Measurements from ENCODE around the gene MIS18A.
"Not testable (repeated sequence)": the region's sequence is repeated elsewhere in the genome, so short reads cannot be mapped to it uniquely, and the experiment has no call there.

MIS18A gene

GRCh38 chr21:32312326-32312725 is 33.5 kb upstream of the MIS18A start:
- no peak overlapping the region for H3K9ac ChIP-seq (ENCODE audit: low read depth, low read length)
- no peaks in the 10 kb centered on the region for H3K9me3 ChIP-seq (ENCODE audit: control insufficient read depth, insufficient read depth, low read length)
- peaks cover 7% of the 10 kb centered on the region for H3K36me3 ChIP-seq (ENCODE audit: insufficient read depth, low read length)
- no peaks in the 10 kb centered on the region for H3K4me1 ChIP-seq (ENCODE audit: insufficient read depth, low read length)

GRCh38 chr21:32311621-32312020 is 32.8 kb upstream of the MIS18A start:
- H3K9me3 ChIP-seq (ENCODE audit: control insufficient read depth, insufficient read depth, low read length) = no peaks in the 10 kb centered on the region
- H3K36me3 ChIP-seq (ENCODE audit: insufficient read depth, low read length) = peaks cover 7% of the 10 kb centered on the region
- no peaks in the 10 kb centered on the region for H3K4me1 ChIP-seq (ENCODE audit: insufficient read depth, low read length)
- no peak overlapping the region for H3K9ac ChIP-seq (ENCODE audit: low read depth, low read length)

DNA sequence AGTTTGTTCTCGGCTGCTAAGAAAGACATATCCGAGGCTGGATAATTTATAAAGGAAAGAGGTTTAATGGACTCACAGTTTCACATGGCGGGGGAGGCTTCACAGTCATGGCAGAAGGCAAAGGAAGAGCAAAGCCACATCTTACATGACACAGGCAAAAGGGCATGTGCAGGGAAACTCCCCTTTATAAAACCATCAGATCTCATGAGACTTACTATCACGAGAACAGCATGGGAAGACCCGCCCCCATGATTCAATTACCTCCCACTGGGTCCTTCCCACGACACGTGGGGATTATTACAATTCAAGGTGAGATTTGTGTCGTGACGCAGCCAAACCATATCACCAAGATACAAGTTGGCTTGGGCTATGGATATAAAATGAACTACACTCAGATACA is 32.1 kb upstream of the MIS18A start:
- not testable (repeated sequence) for H3K4me1 ChIP-seq (ENCODE audit: insufficient read depth, low read length); H3K36me3 ChIP-seq (ENCODE audit: insufficient read depth, low read length); H3K9me3 ChIP-seq (ENCODE audit: control insufficient read depth, insufficient read depth, low read length); H3K9ac ChIP-seq (ENCODE audit: low read depth, low read length)

- no peaks in the 10 kb centered on the region for H3K4me1 ChIP-seq (ENCODE audit: insufficient read depth, low read length)
- H3K36me3 ChIP-seq (ENCODE audit: insufficient read depth, low read length) = peaks cover 7% of the 10 kb centered on the region
- no peaks in the 10 kb centered on the region for H3K9me3 ChIP-seq (ENCODE audit: control insufficient read depth, insufficient read depth, low read length)
- H3K9ac ChIP-seq (ENCODE audit: low read depth, low read length) = no peak overlapping the region
These were observed 31.1 kb upstream of the MIS18A start for GRCh38 chr21:32309906-32310460.

- Histone ChIP-seq H3K9me3 (ENCODE audit: control insufficient read depth, insufficient read depth, low read length) (no peaks in the 10 kb centered on the region), H3K36me3 (ENCODE audit: insufficient read depth, low read length) (peaks cover 7% of the 10 kb centered on the region), H3K4me1 (ENCODE audit: insufficient read depth, low read length) (no peaks in the 10 kb centered on the region), H3K9ac (ENCODE audit: low read depth, low read length) (no peak overlapping the region)
These were observed 29.8 kb upstream of the MIS18A start for GRCh38 chr21:32308696-32309095.

GRCh38 chr21:32307706-32308105 is 28.9 kb upstream of the MIS18A start:
- no peak overlapping the region for H3K9ac ChIP-seq (ENCODE audit: low read depth, low read length)
- H3K4me1 ChIP-seq (ENCODE audit: insufficient read depth, low read length) = no peaks in the 10 kb centered on the region
- no peaks in the 10 kb centered on the region for H3K9me3 ChIP-seq (ENCODE audit: control insufficient read depth, insufficient read depth, low read length)
- peaks cover 4% of the 10 kb centered on the region for H3K36me3 ChIP-seq (ENCODE audit: insufficient read depth, low read length)

DNA sequence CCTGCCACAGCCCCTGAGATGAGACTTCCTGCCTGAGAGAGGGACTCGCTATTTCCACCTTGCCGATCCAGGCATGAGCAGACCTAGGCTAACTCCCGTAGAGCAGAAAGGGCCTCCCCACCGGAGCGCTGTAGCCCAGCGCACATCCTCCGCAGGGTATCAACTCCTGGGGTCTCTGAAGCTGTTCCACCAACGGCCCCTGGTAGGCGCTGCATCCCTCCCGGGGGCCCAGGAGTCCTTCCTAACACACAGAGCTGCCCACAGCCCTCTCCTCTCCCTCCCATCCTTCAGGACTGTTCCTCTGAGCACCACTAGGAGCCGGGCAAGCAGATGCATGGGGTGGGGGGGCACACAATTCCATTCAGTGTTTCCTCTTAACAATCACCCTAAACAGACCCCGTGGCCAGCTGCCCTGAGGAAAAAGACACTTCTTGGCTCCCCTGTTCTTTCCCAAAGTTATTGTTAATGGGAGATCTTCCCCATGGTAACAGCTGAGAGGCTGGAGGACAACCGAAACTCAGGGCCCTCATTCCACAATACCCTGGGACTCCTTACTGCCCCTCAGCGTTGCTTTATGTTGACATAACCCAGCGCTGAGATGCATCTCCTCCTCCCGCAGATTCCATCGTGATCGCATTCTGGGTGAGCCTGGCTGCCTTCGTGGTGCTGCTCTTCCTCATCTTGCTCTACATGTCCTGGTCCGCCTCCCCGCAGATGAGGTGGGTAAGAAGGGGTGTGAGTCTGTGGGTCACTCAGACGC is 27.4 kb upstream of the MIS18A start:
- H3K9me3 ChIP-seq (ENCODE audit: control insufficient read depth, insufficient read depth, low read length) = no peaks in the 10 kb centered on the region
- H3K9ac ChIP-seq (ENCODE audit: low read depth, low read length) = peak overlapping the region; percentile 16
- peaks cover 4% of the 10 kb centered on the region; the same call in 1 of the 2 replicates for H3K36me3 ChIP-seq (ENCODE audit: insufficient read depth, low read length)
- H3K4me1 ChIP-seq (ENCODE audit: insufficient read depth, low read length) = no peaks in the 10 kb centered on the region

- peaks cover 4% of the 10 kb centered on the region; the same call in 1 of the 2 replicates for H3K36me3 ChIP-seq (ENCODE audit: insufficient read depth, low read length)
These were observed 26.1 kb upstream of the MIS18A start for GRCh38 chr21:32304998-32305397.

DNA sequence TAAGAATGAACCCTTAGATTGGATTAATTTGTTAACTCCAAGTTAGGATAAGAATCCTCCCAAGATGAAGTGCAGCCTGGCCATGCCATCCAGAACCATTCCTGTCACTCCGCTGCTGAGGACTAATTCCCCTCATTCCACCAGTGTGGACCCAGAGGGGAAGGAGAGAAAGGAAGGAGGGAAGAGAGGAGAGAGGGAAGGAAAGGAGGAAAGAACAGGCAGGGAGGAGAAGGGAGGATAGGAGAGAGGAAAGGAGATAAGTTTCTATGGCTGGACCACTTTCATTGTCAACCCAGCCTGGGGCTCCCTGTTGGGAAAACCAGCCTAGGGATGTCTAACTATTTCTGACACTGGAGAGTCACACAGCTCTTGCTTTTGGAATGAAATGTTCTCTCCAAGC is 24.5 kb upstream of the MIS18A start:
- Histone ChIP-seq H3K9me3 (ENCODE audit: control insufficient read depth, insufficient read depth, low read length) (no peaks in the 10 kb centered on the region), H3K36me3 (ENCODE audit: insufficient read depth, low read length) (peaks cover 4% of the 10 kb centered on the region; the same call in 1 of the 2 replicates), H3K4me1 (ENCODE audit: insufficient read depth, low read length) (no peaks in the 10 kb centered on the region), H3K9ac (ENCODE audit: low read depth, low read length) (no peak overlapping the region)

More at GRCh38 chr21:32304998-32305397, 26.1 kb upstream of the MIS18A start:
- no peak overlapping the region for H3K9ac ChIP-seq (ENCODE audit: low read depth, low read length)
- H3K4me1 ChIP-seq (ENCODE audit: insufficient read depth, low read length) = no peaks in the 10 kb centered on the region
- H3K9me3 ChIP-seq (ENCODE audit: control insufficient read depth, insufficient read depth, low read length) = no peaks in the 10 kb centered on the region

- Histone ChIP-seq H3K9me3 (ENCODE audit: control insufficient read depth, insufficient read depth, low read length) (no peaks in the 10 kb centered on the region), H3K36me3 (ENCODE audit: insufficient read depth, low read length) (peaks cover 4% of the 10 kb centered on the region; the same call in 1 of the 2 replicates), H3K4me1 (ENCODE audit: insufficient read depth, low read length) (no peaks in the 10 kb centered on the region), H3K9ac (ENCODE audit: low read depth, low read length) (no peak overlapping the region)
These were observed 23.7 kb upstream of the MIS18A start for GRCh38 chr21:32302560-32302959.

DNA sequence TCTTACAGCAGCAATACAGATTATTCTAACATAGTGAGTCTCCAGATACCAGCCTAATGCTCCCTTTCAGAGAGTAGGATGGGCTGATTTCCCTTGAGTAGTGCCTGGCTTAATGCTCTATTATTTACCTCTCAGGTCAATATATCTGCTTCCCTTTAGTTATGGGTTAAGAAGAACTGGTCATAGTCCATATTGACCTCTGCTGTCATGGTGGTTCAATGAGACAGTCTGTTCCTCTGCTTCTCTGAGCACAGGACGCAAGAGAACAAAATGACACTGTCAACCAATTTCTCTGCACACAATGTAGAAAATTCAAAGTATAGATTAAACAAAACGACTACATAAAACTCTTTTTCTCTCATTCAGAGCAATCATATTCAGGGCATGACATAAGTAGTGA is 22.7 kb upstream of the MIS18A start:
- no peak overlapping the region for H3K9ac ChIP-seq (ENCODE audit: low read depth, low read length)
- no peaks in the 10 kb centered on the region for H3K4me1 ChIP-seq (ENCODE audit: insufficient read depth, low read length)
- H3K36me3 ChIP-seq (ENCODE audit: insufficient read depth, low read length) = no peaks in the 10 kb centered on the region; the same call in 1 of the 2 replicates
- H3K9me3 ChIP-seq (ENCODE audit: control insufficient read depth, insufficient read depth, low read length) = no peaks in the 10 kb centered on the region

DNA sequence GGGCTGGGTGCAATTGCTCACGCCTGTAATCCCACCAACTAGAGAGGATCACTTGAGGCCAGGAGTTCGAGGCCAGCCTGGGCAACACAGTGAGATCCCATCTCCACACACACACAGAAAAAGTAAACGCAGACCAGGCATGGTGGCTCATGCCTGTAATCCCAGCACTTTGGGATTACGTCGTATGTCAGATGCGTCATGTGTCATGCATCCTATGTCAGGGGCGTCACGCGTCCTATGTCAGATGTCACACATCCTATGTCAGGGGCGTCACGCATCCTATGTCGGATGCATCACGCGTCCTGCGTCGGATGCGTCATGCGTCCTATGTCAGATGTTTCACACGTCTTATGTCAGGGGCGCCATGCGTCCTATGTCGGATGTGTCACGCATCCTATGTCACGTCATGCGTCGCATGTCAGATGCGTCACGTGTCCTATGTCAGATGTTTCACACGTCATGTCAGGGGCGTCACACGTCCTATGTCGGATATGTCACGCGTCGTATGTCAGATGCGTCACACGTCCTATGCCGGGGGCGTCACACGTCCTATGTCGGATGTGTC is 21.4 kb upstream of the MIS18A start:
- Histone ChIP-seq H3K9ac (ENCODE audit: low read depth, low read length) (no peak overlapping the region), H3K4me1 (ENCODE audit: insufficient read depth, low read length) (no peaks in the 10 kb centered on the region), H3K9me3 (ENCODE audit: control insufficient read depth, insufficient read depth, low read length) (no peaks in the 10 kb centered on the region), H3K36me3 (ENCODE audit: insufficient read depth, low read length) (no peaks in the 10 kb centered on the region; the same call in 1 of the 2 replicates)

GRCh38 chr21:32299695-32300094 is 20.8 kb upstream of the MIS18A start:
- H3K36me3 ChIP-seq (ENCODE audit: insufficient read depth, low read length) = no peaks in the 10 kb centered on the region; the same call in 1 of the 2 replicates
- no peaks in the 10 kb centered on the region for H3K4me1 ChIP-seq (ENCODE audit: insufficient read depth, low read length)
- no peak overlapping the region for H3K9ac ChIP-seq (ENCODE audit: low read depth, low read length)
- no peaks in the 10 kb centered on the region for H3K9me3 ChIP-seq (ENCODE audit: control insufficient read depth, insufficient read depth, low read length)

- H3K4me1 ChIP-seq (ENCODE audit: insufficient read depth, low read length) = no peaks in the 10 kb centered on the region
- H3K9me3 ChIP-seq (ENCODE audit: control insufficient read depth, insufficient read depth, low read length) = no peaks in the 10 kb centered on the region
- H3K36me3 ChIP-seq (ENCODE audit: insufficient read depth, low read length) = no peaks in the 10 kb centered on the region; the same call in 1 of the 2 replicates
- H3K9ac ChIP-seq (ENCODE audit: low read depth, low read length) = no peak within 1 kb of the TSS
These were observed 19.8 kb upstream of the MIS18A start, which contains the start of gene MRAP for GRCh38 chr21:32298658-32299081. Gene MRAP (plus strand): TSS chr21:32298855. CDS start chr21:32298972, 117 bp downstream.

DNA sequence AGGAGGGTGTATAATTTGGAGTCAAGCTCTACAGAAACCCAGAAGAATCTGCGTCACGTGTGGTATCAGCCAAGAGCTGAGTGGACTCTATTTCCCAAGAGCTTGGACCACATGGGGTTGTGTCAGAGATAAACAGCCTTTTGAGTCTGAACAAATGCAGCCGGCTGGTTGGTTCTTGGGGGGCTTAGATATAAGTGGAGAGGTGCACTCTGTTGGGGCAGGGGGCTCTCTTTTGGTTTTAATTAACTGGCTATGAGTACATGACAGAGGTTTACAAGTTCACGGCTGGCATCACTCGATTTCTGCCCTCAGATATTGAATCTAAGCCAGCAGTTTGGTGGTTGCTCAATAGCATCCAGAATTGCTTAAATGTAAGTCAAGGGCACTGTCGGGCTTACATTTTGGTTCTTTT is 19.3 kb upstream of the MIS18A start:
- Histone ChIP-seq H3K36me3 (ENCODE audit: insufficient read depth, low read length) (no peaks in the 10 kb centered on the region; the same call in 1 of the 2 replicates), H3K4me1 (ENCODE audit: insufficient read depth, low read length) (no peaks in the 10 kb centered on the region), H3K9ac (ENCODE audit: low read depth, low read length) (no peak overlapping the region), H3K9me3 (ENCODE audit: control insufficient read depth, insufficient read depth, low read length) (no peaks in the 10 kb centered on the region)
